Measurements from ENCODE around the gene CHN1.

GRCh38 chr2:174791746-174792280 is 213.4 kb downstream of the CHN1 start:
- no peak for TF ChIP-seq CTCF (IDR thresholded peaks at IDR 0.05)
- no peak for TF ChIP-seq POLR2A (IDR thresholded peaks at IDR 0.05)
- TF ChIP-seq POLR2AphosphoS5 (IDR thresholded peaks at IDR 0.05), result no peak
- no peak for TF ChIP-seq EP300 (IDR thresholded peaks at IDR 0.05)

Measured in upper lobe of left lung (tissue), 4 donors.